Measurements from ENCODE around the gene UNKL.
A peak's percentile ranks its signal among the peaks of the same experiment; 100 is the strongest.

Gene UNKL

DNA sequence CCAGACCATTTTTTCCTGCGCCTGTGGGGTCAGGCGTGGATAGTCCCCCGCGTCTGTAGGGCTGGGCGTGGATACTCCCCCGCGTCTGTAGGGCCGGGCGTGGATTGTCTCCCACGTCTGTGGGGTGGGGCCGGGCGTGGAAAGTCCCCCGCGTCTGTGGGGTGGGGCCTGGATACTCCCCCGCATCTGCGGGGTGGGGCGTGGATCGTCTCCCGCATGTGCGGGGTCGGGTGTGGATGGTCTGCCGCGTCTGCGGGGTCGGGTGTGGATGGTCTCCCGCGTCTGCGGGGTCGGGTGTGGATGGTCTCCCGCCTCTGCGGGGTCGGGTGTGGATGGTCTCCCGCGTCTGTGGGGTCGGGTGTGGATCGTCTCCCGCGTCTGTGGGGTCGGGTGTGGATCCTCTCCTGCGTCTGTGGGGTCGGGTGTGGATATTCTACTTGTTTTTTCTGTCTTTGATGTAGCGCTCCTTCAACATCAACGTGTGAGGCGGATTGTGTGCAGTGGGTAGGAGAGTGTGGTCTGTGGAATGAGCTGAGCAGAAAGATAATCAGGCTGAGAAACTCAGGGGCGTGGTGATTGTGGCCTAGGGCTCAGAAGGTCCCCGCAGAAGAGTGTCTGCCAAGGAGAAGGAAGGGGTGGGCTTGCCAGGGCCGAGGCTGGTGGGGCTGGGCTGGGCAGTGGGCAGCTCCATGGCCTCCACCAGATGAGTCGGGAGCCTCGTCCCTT lies 59.5 kb downstream of the UNKL start:
- TF ChIP-seq, protein P1, sequence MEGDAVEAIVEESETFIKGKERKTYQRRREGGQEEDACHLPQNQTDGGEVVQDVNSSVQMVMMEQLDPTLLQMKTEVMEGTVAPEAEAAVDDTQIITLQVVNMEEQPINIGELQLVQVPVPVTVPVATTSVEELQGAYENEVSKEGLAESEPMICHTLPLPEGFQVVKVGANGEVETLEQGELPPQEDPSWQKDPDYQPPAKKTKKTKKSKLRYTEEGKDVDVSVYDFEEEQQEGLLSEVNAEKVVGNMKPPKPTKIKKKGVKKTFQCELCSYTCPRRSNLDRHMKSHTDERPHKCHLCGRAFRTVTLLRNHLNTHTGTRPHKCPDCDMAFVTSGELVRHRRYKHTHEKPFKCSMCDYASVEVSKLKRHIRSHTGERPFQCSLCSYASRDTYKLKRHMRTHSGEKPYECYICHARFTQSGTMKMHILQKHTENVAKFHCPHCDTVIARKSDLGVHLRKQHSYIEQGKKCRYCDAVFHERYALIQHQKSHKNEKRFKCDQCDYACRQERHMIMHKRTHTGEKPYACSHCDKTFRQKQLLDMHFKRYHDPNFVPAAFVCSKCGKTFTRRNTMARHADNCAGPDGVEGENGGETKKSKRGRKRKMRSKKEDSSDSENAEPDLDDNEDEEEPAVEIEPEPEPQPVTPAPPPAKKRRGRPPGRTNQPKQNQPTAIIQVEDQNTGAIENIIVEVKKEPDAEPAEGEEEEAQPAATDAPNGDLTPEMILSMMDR (IDR thresholded peaks at IDR 0.05; ENCODE audit: extremely low read depth, missing control alignments) = no peak
- DNase-seq (ENCODE audit: low spot score) = no peak

DNA sequence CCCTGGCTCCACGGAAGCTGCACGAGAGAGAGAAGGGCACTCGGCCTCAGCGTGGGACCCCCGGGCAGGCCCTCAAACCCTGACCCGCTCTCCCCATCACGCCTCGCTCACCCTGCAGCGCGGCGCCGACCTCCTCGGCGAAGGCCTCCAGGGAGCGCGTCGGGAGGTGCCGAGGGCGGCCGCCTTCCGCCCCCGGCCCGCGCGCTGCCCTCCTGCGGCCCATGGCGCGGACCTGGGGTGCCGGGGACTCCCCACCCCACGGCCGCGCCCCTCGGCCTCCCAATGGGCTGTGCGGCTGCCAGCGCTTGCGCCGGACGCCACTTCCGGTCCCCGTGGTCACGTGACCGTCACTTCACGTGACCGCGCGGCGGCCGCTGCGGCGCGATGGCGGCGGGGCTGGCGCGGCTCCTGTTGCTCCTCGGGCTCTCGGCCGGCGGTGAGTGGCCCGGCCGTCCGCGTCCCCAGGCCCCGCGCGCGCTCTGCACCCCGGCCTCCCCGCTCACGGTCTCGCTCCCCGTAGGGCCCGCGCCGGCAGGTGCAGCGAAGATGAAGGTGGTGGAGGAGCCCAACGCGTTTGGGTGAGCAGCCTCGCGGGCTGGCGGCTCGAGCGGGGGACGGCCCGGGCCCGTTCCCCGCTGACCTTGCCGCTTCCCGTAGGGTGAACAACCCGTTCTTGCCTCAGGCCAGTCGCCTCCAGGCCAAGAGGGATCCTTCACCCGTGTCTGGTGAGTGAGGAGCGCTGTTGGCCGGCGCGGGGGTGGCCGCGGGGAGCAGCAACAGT lies 62.7 kb downstream of the UNKL start, which contains the start of the genes GNPTG and TSR3:
Gene GNPTG (plus strand): TSS at position 350 of the 781 bp plus-strand sequence. CDS start 35 bp downstream, at position 385.
Gene TSR3 (minus strand): TSS at position 297 of the 781 bp plus-strand sequence. CDS start 74 bp downstream, at position 223.
- peak; percentile 99 for DNase-seq (ENCODE audit: low spot score)

DNA sequence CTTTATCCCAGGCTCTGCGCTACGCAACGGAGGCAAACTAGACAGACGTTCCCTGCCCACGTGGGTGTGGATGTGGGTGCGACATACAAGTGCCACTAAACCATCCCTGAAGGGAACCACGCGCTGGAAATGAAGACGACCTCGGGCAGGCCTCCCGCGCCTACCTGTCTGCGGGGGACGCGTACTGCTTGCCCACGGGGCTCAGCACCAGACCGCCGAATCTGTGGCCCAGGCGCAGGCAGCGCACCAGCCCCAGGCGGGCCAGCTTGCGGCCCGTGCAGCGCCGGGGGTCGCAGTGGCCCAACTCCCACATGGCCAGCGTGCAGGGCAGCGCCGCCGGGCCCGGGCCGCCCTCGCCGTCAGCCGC lies 63.3 kb downstream of the UNKL start:
- no peak for DNase-seq (ENCODE audit: low spot score)
- TF ChIP-seq, protein P1 (IDR thresholded peaks at IDR 0.05; ENCODE audit: extremely low read depth, missing control alignments) = no peak

More for the DNA sequence above, 62.7 kb downstream of the UNKL start, which contains the start of the genes GNPTG and TSR3:
- TF ChIP-seq, protein P1 (IDR thresholded peaks at IDR 0.05; ENCODE audit: extremely low read depth, missing control alignments) = no peak

DNA sequence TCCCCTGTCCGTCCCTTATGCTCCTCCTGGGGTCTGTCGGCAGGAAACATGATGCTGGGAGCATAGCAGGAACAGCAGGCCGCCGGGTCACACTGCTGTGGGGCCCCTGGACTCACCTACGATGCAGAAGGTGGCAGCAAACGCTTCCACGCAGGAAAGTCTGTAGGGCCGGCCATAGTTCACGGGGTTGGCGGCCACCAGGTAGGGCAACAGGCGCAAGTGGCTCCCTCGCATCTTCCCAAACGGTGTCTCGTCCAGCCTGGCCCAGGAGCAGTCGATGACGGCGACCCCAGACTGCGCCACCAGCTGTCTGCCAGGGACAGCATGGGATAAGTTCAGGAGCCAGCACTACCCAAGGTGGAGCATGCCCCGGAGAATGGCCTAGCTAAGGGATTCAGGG lies 63.8 kb downstream of the UNKL start:
- TF ChIP-seq, protein P1 (IDR thresholded peaks at IDR 0.05; ENCODE audit: extremely low read depth, missing control alignments) = no peak
- DNase-seq (ENCODE audit: low spot score) = no peak

DNA sequence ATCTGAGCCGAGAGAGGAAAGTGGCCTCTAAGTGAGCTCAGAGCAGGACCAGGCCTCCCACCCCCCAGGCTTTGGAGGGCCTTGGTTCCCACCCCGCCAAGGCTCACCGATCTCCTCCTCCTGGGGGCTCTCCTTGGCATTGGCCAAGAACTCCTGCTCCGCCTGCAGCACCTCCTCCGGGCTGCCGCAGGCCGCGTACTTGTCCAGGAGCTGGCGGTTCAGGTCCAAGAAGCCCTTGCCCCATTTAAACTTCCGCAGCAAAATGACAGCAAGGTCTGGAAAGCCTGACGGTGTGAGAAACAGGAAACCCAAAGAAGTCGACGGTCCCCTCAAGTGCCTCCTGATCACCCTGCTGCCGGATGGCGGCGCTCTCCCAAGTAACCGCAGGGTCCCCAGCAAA lies 64.6 kb downstream of the UNKL start:
- TF ChIP-seq, protein P1 (IDR thresholded peaks at IDR 0.05; ENCODE audit: extremely low read depth, missing control alignments) = no peak
- no peak for DNase-seq (ENCODE audit: low spot score)

DNA sequence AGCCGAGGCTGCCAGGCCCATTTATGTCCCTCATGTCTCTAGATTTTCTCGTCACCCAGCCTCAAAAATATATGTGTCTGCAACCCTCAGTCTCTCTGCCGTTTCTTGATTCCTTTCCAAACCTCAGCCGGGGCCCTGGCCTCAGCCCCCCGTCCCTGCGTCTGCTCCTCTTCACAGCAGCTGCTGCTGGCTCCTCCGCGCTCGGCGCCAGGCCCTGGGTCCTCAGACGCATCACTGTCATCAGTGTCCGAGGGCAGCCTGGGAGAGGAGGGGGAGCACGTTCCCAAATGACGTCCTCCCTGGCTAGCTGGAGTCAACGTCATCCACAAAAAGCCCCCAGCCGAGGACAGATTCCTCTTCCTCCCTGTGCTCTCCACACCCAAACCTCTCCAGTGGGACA lies 65.2 kb downstream of the UNKL start:
- TF ChIP-seq, protein P1 (IDR thresholded peaks at IDR 0.05; ENCODE audit: extremely low read depth, missing control alignments) = no peak
- DNase-seq (ENCODE audit: low spot score) = no peak

DNA sequence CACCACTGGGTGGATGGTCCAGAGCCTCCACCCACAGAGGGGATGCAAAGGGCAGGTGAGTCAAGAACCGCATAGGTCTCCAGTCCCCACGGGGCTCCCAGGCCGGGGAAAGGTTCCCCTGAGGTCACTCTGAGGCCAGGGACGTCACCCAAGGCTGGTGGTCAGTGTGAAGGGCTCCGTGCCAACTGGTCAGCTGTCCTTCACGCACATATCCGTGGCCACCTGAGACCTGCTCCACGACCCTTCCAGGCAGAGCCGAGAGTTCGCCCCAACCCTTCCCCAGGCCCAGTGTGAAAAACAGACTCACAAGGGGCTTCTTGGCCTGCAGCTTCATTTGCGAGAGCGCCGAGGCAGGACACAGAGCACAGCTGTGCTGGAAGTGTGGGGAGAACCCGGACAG lies 65.6 kb downstream of the UNKL start:
- TF ChIP-seq, protein P1 (IDR thresholded peaks at IDR 0.05; ENCODE audit: extremely low read depth, missing control alignments) = no peak
- DNase-seq (ENCODE audit: low spot score) = no peak
